Lower leg skin (tissue), 4 donors: ENCODE results near the gene NOMO2. TPM values are rescaled to one million over a fixed set of nuclear protein-coding genes. Genes with fewer than 3 reads are reported as not detected.
"Not testable (repeated sequence)": the region's sequence is repeated elsewhere in the genome, so short reads cannot be mapped to it uniquely, and the experiment has no call there.

ENCODE experiments used
- DNase-seq, 2 donors: peaks; one replicate each; pipeline ENCODE4 v3.0.0-alpha.2; 2019; ENCODE audit warnings: low spot score in 2 of 2
- H3K4me3 ChIP-seq: fragments of 200-600 bp; sonication (generic); 2 replicates; pipeline ENCODE4 v1.5.1; 2017; ENCODE audit warnings: mild to moderate bottlenecking, low read depth; ENCODE audit not compliant: poor library complexity, severe bottlenecking
- WGBS, 2 donors: methylation state at CpG; one replicate each; pipeline ENCODE4 v1.1.5; 2018; 5-methylcytosine and 5-hydroxymethylcytosine counted together
- intact Hi-C: fragments of 100-400 bp; cut with DNase I; formaldehyde crosslinking; loops from one replicate; pipeline ENCODE4 v1.15.0; 2023; ENCODE audit warnings: low total_unique reads
- microRNA-seq, 2 donors: library from miRNA; unstranded; fragments of <30 nt; microRNA quantifications; one replicate each; pipeline ENCODE4, GENCODE V29; 2016; ENCODE audit warnings: borderline replicate concordance in 2 of 2, borderline number of aligned reads in 1 of 2
- total RNA-seq, 4 donors: library from RNA; depleted of rRNA; stranded (reverse); fragments of >200 nt; gene quantifications; one replicate each; pipeline ENCODE4 v1.1.0, GENCODE V29; 2016

NOMO2 gene
- total RNA-seq, 4 donors from 2014 or later, result 45.1 to 84.4 (median 62.5) TPM

GRCh38 chr16:18385285-18385684 lies 176.6 kb downstream of the NOMO2 start:
- H3K4me3 ChIP-seq, DNase-seq, intact Hi-C loops: not testable (repeated sequence)
- no CpG with 5 or more reads among the region's 33 CpGs for WGBS, 2 donors

- WGBS, 2 donors, result no CpG with 5 or more reads among the region's 31 CpGs
- DNase-seq, result peak in 1 of 2 donors; percentile 6
- H3K4me3 ChIP-seq, intact Hi-C loops: not testable (repeated sequence)
Observed at GRCh38 chr16:18384869-18385268, 177.0 kb downstream of the NOMO2 start.

GRCh38 chr16:18384098-18384636 lies 177.7 kb downstream of the NOMO2 start:
- DNase-seq, intact Hi-C loops, H3K4me3 ChIP-seq: not testable (repeated sequence)
- WGBS, 2 donors, result 95% methylated on average over 8 of the region's 25 CpGs; no CpG with 5 or more reads in 1 of the 2 donors

- DNase-seq, result peak in 1 of 2 donors; percentile 10
- intact Hi-C loops, H3K4me3 ChIP-seq: not testable (repeated sequence)
- WGBS, 2 donors, result 91% methylated on average over 16 of the region's 28 CpGs; no CpG with 5 or more reads in 1 of the 2 donors
Observed at GRCh38 chr16:18382696-18383095, 179.2 kb downstream of the NOMO2 start.

Small RNA genes lying within 50 kb of the gene (microRNA-seq; reads per million reads assigned to microRNA genes)
- gene MIR3179-3 (0 reads per million in 2 donors), gene MIR3179-4 (0 reads per million in 2 donors), gene MIR3180-3 (0 reads per million in 2 donors), gene MIR3670-3 (0 reads per million in 2 donors), gene MIR3670-4 (0 reads per million in 2 donors), gene MIR6770-3 (0 reads per million in 2 donors)

Other genes starting within 250 kb of the NOMO2 start
- 10 to 100 TPM in 2 of 4 donors, not detected in 2; 14.8 to 98.3 TPM for gene NPIPA8, start 225.4 kb downstream of the NOMO2 start, total RNA-seq
- 1,000 to 10,000 TPM; 1,497 to 2,701 (median 1,801) TPM for gene RPS15A, start 228.2 kb upstream of the NOMO2 start, total RNA-seq
- gene ARL6IP1, start 239.5 kb upstream of the NOMO2 start, total RNA-seq, result 100 to 1,000 TPM in 3 of 4 donors, 10 to 100 TPM in 1; 97.6 to 186 (median 124) TPM